ENCODE data around the gene SRP9.

Gene SRP9

DNA sequence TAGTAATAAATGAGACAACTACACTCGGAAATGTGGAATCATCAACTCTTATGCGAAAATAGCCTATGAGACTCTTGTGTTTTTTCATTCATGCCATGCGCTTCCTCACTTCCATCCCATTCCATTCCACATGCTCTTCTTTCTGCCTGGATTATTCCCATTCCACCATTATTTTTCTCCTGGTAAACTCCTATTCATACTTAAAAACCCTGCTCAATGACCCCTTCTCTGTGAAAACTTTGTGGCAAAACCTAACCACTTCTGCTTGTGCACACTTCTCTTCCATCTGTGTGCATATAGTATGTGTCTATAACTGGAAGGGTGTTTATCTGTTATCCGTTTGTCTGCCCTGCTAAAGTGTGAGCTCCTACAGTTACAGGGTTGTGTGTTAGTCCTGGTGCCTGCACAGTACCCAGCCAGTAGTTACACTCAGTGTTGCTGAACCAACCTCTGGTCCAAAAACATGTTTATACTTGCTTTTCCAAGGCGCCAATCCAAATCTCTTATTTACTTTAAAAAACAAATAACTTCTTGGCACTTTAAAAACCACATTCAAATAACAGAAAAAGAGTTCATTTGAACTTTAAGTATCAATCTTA is 43.0 kb downstream of the SRP9 start:
- H3K9me3 ChIP-seq (ENCODE audit: control insufficient read depth, insufficient read depth, low read length) = no peaks in the 10 kb centered on the region
- H3K27ac ChIP-seq (ENCODE audit: low read depth, low read length) = no peak overlapping the region
- no peaks in the 10 kb centered on the region for H3F3A ChIP-seq (ENCODE audit: control insufficient read depth, insufficient read depth)
- TF ChIP-seq, protein P1, sequence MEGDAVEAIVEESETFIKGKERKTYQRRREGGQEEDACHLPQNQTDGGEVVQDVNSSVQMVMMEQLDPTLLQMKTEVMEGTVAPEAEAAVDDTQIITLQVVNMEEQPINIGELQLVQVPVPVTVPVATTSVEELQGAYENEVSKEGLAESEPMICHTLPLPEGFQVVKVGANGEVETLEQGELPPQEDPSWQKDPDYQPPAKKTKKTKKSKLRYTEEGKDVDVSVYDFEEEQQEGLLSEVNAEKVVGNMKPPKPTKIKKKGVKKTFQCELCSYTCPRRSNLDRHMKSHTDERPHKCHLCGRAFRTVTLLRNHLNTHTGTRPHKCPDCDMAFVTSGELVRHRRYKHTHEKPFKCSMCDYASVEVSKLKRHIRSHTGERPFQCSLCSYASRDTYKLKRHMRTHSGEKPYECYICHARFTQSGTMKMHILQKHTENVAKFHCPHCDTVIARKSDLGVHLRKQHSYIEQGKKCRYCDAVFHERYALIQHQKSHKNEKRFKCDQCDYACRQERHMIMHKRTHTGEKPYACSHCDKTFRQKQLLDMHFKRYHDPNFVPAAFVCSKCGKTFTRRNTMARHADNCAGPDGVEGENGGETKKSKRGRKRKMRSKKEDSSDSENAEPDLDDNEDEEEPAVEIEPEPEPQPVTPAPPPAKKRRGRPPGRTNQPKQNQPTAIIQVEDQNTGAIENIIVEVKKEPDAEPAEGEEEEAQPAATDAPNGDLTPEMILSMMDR (IDR thresholded peaks at IDR 0.05; ENCODE audit: low read depth, low read length, poor library complexity, severe bottlenecking) = no peak
- TF ChIP-seq EZH2phosphoT487 (IDR thresholded peaks at IDR 0.05; ENCODE audit: borderline replicate concordance, low read length) = no peak
- H3K27me3 ChIP-seq (ENCODE audit: control insufficient read depth, low read length) = no peaks in the 10 kb centered on the region
- no peaks in the 10 kb centered on the region for H4K20me1 ChIP-seq (ENCODE audit: control insufficient read depth, insufficient read depth, low read depth, low read length)
- no peak overlapping the region for H3K4me2 ChIP-seq (ENCODE audit: low read length)
- H3K36me3 ChIP-seq (ENCODE audit: control insufficient read depth, low read length) = no peaks in the 10 kb centered on the region
- H3K79me2 ChIP-seq (ENCODE audit: control insufficient read depth, low read length) = no peaks in the 10 kb centered on the region
- no peaks in the 10 kb centered on the region for H3K9me2 ChIP-seq (replicated peaks; ENCODE audit: control insufficient read depth, low read length)
- no peak overlapping the region for H3K4me3 ChIP-seq (ENCODE audit: low read length)
- no peaks in the 10 kb centered on the region for H3K4me1 ChIP-seq (ENCODE audit: control insufficient read depth, low read length)

DNA sequence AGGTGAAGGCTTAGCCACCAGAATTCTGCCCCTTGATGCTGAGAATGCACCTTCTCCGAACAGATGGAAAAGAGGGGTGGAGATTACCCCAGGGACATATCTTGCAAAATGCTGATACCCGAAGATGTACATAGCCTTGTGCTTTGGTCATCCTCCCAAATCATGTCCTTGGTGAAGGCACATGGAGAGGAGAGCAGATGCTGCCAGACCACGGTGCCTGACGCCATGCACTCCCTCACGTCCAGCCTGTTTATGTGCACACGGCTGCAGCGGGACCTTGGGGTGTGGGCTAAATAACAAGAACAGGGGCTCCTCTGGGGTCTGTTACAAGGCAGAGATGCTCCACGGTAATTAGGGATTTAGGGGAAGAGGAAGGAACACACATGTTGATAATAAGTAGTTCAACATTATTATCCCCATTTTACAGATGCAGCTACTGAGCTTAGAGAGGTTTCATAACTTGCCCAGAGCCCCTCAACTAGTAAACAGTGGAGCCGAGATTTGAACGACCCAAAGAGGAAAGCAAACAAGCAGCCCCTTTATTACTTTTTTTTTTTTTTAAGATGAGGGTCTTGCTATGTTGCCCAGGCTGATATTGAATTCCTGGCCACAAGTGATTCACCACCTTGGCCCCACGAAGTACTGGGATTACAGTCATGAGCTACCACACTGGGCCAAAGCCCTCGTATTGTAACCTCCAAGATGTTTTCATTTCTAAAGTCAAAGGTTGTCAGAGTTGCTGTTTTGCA is 45.2 kb downstream of the SRP9 start:
- H3K9me3 ChIP-seq (ENCODE audit: control insufficient read depth, insufficient read depth, low read length) = no peaks in the 10 kb centered on the region
- no peaks in the 10 kb centered on the region for H3K9me2 ChIP-seq (replicated peaks; ENCODE audit: control insufficient read depth, low read length)
- H3K27me3 ChIP-seq (ENCODE audit: control insufficient read depth, low read length) = no peaks in the 10 kb centered on the region
- H4K20me1 ChIP-seq (ENCODE audit: control insufficient read depth, insufficient read depth, low read depth, low read length) = no peaks in the 10 kb centered on the region
- no peak overlapping the region for H3K27ac ChIP-seq (ENCODE audit: low read depth, low read length)
- no peaks in the 10 kb centered on the region for H3F3A ChIP-seq (ENCODE audit: control insufficient read depth, insufficient read depth)
- TF ChIP-seq EZH2phosphoT487 (IDR thresholded peaks at IDR 0.05; ENCODE audit: borderline replicate concordance, low read length) = no peak
- TF ChIP-seq, protein P1 (IDR thresholded peaks at IDR 0.05; ENCODE audit: low read depth, low read length, poor library complexity, severe bottlenecking) = no peak
- H3K4me2 ChIP-seq (ENCODE audit: low read length) = no peak overlapping the region
- H3K4me3 ChIP-seq (ENCODE audit: low read length) = no peak overlapping the region
- H3K4me1 ChIP-seq (ENCODE audit: control insufficient read depth, low read length) = no peaks in the 10 kb centered on the region
- H3K79me2 ChIP-seq (ENCODE audit: control insufficient read depth, low read length) = no peaks in the 10 kb centered on the region
- no peaks in the 10 kb centered on the region for H3K36me3 ChIP-seq (ENCODE audit: control insufficient read depth, low read length)

DNA sequence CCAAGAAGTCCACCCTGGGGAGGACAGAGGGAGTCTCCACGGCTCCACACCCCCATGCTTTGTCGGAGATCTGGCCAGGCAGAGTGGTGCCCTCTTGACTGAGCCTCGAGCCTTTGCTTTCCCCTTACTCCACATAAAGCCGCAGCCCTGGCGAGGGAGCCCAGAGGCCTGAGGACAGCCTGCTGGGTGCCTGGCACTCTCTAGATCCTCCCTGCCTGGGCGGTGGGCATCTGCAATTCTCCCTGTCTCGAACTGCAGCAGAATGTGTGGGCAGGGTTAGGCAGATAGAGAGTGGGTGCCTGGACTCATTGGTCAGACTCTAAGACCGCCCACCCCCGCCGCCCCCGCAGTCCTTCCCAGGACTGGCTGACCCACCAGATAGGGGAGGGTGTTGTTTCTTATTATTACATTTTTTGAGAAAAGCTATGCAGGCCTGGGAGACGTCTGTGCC is 46.2 kb downstream of the SRP9 start:
- Histone ChIP-seq H3K27me3 (ENCODE audit: control insufficient read depth, low read length) (no peaks in the 10 kb centered on the region), H3F3A (ENCODE audit: control insufficient read depth, insufficient read depth) (no peaks in the 10 kb centered on the region), H3K4me1 (ENCODE audit: control insufficient read depth, low read length) (no peaks in the 10 kb centered on the region), H4K20me1 (ENCODE audit: control insufficient read depth, insufficient read depth, low read depth, low read length) (no peaks in the 10 kb centered on the region), H3K36me3 (ENCODE audit: control insufficient read depth, low read length) (no peaks in the 10 kb centered on the region), H3K4me3 (ENCODE audit: low read length) (no peak overlapping the region), H3K27ac (ENCODE audit: low read depth, low read length) (no peak overlapping the region), H3K4me2 (ENCODE audit: low read length) (no peak overlapping the region), H3K9me2 (replicated peaks; ENCODE audit: control insufficient read depth, low read length) (no peaks in the 10 kb centered on the region), H3K79me2 (ENCODE audit: control insufficient read depth, low read length) (no peaks in the 10 kb centered on the region), H3K9me3 (ENCODE audit: control insufficient read depth, insufficient read depth, low read length) (no peaks in the 10 kb centered on the region)
- TF ChIP-seq EZH2phosphoT487 (IDR thresholded peaks at IDR 0.05; ENCODE audit: borderline replicate concordance, low read length) = no peak
- TF ChIP-seq, protein P1 (IDR thresholded peaks at IDR 0.05; ENCODE audit: low read depth, low read length, poor library complexity, severe bottlenecking) = no peak
